Stimulated activated naive CD8-positive, alpha-beta T cell treated with anti-CD3 and anti-CD28 coated beads, Interleukin-15, Interleukin-2, amounts not matched to agents 100 ng/mL and 50 ng/mL, for 24 hours (primary cell): Measurements from ENCODE around the gene MGAT1.
"Not testable (repeated sequence)": the region's sequence is repeated elsewhere in the genome, so short reads cannot be mapped to it uniquely, and the experiment has no call there.

ENCODE experiments used
- H3K27ac Mint-ChIP-seq: one replicate; pipeline ENCODE4 v1.8.0; 2021; ENCODE audit warnings: mild to moderate bottlenecking, mixed read lengths
- H3K27me3 Mint-ChIP-seq: one replicate; pipeline ENCODE4 v1.8.0; 2021; ENCODE audit warnings: mixed read lengths
- H3K36me3 Mint-ChIP-seq: one replicate; pipeline ENCODE4 v1.8.0; 2021; ENCODE audit warnings: low read depth, mixed read lengths
- H3K4me1 Mint-ChIP-seq: one replicate; pipeline ENCODE4 v1.8.0; 2021; ENCODE audit warnings: low read depth, mixed read lengths
- H3K4me3 Mint-ChIP-seq: one replicate; pipeline ENCODE4 v1.8.0; 2021; ENCODE audit warnings: mild to moderate bottlenecking, mixed read lengths
- H3K9me3 Mint-ChIP-seq: one replicate; pipeline ENCODE4 v1.8.0; 2021; ENCODE audit warnings: mixed read lengths

The MGAT1 gene

DNA sequence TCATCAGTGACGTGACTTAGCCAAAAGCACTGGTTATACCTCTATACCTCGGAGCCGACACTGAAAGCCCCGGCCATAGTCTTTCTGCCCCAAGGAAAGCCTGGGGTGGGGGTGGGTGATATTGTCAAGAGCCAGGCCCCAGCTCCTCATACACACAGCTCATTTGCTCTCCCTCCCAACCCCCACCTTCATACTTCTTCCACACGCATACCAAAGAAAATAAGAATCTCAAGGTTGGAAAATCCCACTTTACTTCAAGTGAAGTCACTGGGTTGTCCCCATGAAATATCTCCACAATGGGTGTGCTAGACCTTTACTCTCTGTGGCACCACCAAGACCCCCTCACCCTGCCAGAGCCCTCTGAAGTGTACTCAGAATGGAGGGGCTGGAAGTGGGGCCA, 27.1 kb upstream of the MGAT1 start:
- Mint-ChIP-seq H3K27ac (peak overlapping the region; percentile 97), H3K27me3 (no peaks in the 10 kb centered on the region), H3K36me3 (peaks cover 31% of the 10 kb centered on the region), H3K4me3 (peak overlapping the region; percentile 93), H3K4me1 (peaks cover 64% of the 10 kb centered on the region), H3K9me3 (no peaks in the 10 kb centered on the region)

- peak overlapping the region; percentile 97 for H3K27ac Mint-ChIP-seq
- H3K4me1 Mint-ChIP-seq: peaks cover 64% of the 10 kb centered on the region
- H3K27me3 Mint-ChIP-seq, H3K9me3 Mint-ChIP-seq: not testable (repeated sequence)
- H3K36me3 Mint-ChIP-seq: peaks cover 23% of the 10 kb centered on the region
- H3K4me3 Mint-ChIP-seq: peak overlapping the region; percentile 60
Observed at GRCh38 chr5:180828756-180829531, 26.3 kb upstream of the MGAT1 start.

- not testable (repeated sequence) for H3K27me3 Mint-ChIP-seq, H3K27ac Mint-ChIP-seq, H3K9me3 Mint-ChIP-seq, H3K4me3 Mint-ChIP-seq
- peaks cover 21% of the 10 kb centered on the region for H3K36me3 Mint-ChIP-seq
- H3K4me1 Mint-ChIP-seq: peaks cover 56% of the 10 kb centered on the region
Observed at GRCh38 chr5:180827374-180827773, 24.8 kb upstream of the MGAT1 start.

DNA sequence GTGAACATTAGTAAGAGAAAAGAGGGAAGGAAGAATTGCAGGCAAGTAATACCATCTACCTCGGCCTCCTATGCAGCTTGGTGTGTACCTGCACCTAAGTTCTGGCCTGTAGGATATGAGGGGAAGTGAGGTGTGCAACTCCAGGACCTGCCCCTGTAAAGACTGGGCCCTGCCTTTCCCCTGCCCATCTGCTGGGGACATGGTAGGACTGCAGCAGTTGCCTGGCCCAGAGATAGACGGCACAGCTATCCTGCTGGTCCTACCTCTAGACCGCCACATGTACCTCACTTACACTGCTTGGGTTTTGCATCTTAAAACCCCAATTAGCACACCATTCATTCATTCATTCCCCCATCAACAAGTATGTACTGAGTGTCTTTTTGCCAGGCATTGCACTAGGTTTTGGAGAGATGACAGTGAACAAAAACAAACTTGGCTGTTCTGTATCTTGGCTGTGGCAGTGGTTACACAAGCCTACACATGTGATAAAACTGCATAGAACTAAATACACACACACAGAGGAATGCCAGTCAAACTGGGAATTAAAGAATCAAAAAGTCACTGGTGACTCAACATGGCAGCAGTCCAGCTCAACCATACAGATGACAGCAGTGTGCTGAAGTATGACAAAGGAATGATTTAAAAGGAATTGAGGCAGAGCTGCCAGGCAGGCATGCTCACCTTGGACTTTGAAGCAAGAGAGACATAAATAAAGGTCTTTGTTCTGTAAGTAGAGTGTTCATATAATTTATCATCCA, 23.3 kb upstream of the MGAT1 start:
- Mint-ChIP-seq H3K27ac (peak overlapping the region; percentile 58), H3K4me1 (peaks cover 60% of the 10 kb centered on the region), H3K27me3 (no peaks in the 10 kb centered on the region), H3K36me3 (peaks cover 21% of the 10 kb centered on the region), H3K9me3 (no peaks in the 10 kb centered on the region), H3K4me3 (no peak overlapping the region)

GRCh38 chr5:180824630-180825476, 22.2 kb upstream of the MGAT1 start:
- no peaks in the 10 kb centered on the region for H3K27me3 Mint-ChIP-seq
- H3K9me3 Mint-ChIP-seq: no peaks in the 10 kb centered on the region
- H3K4me3 Mint-ChIP-seq: no peak overlapping the region
- no peak overlapping the region for H3K27ac Mint-ChIP-seq
- peaks cover 57% of the 10 kb centered on the region for H3K4me1 Mint-ChIP-seq
- peaks cover 17% of the 10 kb centered on the region for H3K36me3 Mint-ChIP-seq

DNA sequence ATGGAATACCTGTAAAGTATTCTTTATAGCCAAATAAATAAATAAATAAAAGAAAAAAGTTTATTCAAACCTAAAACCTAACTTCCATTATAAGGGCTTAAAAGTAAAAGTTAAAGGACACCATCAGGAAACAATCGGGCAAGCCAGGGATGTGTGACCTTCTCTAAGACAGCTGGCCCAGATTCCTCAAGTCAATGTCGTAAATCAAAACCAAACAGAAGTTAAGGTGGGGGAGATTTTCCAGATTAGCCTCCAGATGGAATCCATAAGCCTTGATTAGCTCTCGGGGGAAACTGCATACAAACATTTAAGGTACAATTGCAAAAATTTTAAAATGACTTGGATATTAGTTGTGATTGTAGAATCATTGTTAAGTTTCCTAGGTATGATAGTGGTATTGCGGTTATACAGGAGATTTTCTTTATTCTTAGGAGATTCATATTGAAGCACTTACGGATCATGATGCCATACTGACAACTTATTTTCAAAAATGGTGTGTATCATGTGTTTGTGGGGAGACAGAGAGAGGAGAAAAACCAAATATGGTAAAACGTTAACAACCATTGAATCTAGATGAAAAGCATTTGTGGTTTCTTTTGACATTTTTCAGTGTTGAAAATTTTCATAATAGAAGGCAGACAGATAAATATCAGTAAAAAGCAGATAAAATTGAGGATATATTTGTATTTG, 21.5 kb upstream of the MGAT1 start:
- Mint-ChIP-seq H3K36me3 (peaks cover 11% of the 10 kb centered on the region), H3K4me3 (peak overlapping the region; percentile 14), H3K9me3 (no peaks in the 10 kb centered on the region), H3K4me1 (peaks cover 50% of the 10 kb centered on the region), H3K27me3 (no peaks in the 10 kb centered on the region), H3K27ac (peak overlapping the region; percentile 32)

GRCh38 chr5:180823346-180823745, 20.7 kb upstream of the MGAT1 start:
- H3K27ac Mint-ChIP-seq: peak overlapping the region; percentile 21
- no peaks in the 10 kb centered on the region for H3K27me3 Mint-ChIP-seq
- peaks cover 4% of the 10 kb centered on the region for H3K36me3 Mint-ChIP-seq
- peaks cover 53% of the 10 kb centered on the region for H3K4me1 Mint-ChIP-seq
- no peaks in the 10 kb centered on the region for H3K9me3 Mint-ChIP-seq
- no peak overlapping the region for H3K4me3 Mint-ChIP-seq

- H3K4me3 Mint-ChIP-seq: no peak overlapping the region
- no peaks in the 10 kb centered on the region for H3K9me3 Mint-ChIP-seq
- H3K27me3 Mint-ChIP-seq: no peaks in the 10 kb centered on the region
- H3K27ac Mint-ChIP-seq: no peak overlapping the region
- no peaks in the 10 kb centered on the region for H3K36me3 Mint-ChIP-seq
- peaks cover 70% of the 10 kb centered on the region for H3K4me1 Mint-ChIP-seq
Observed at GRCh38 chr5:180821538-180821937, 18.9 kb upstream of the MGAT1 start.

GRCh38 chr5:180820788-180821321, 18.2 kb upstream of the MGAT1 start:
- Mint-ChIP-seq H3K4me3 (no peak overlapping the region), H3K27me3 (no peaks in the 10 kb centered on the region), H3K9me3 (no peaks in the 10 kb centered on the region), H3K4me1 (peaks cover 68% of the 10 kb centered on the region), H3K27ac (no peak overlapping the region), H3K36me3 (no peaks in the 10 kb centered on the region)

DNA sequence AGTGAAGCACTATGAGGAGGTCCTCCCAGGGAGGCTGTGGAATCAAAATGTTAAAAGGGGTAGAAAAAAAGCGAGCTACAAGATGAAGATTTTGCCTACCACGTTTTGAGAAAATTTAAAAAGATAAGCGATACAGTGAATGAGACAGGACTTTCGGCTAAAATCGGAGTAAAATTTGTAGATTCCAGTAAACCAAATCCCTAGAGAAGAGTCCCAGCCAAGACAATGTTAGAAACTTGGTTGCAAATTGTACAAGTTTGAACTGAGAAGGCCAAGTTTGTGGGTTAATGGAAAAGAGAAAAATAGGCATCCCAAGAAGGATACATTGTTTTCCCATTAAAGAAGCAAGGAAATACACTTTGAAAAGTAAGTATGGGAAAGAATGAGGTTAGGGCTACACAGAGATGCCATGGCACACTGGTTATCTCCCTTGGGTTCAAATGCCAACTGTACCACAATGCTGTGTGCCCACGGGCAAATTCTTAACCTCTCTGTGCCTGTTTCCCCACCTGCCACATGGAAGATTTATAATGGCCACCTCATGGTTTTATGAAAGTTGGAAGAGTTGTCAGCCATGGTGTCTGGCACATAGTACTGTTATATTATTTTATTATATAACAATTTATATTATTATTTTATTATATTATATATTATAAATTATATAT, 16.2 kb upstream of the MGAT1 start:
- Mint-ChIP-seq H3K4me1 (peaks cover 66% of the 10 kb centered on the region), H3K4me3 (no peak overlapping the region), H3K27ac (no peak overlapping the region), H3K27me3 (no peaks in the 10 kb centered on the region), H3K9me3 (no peaks in the 10 kb centered on the region), H3K36me3 (no peaks in the 10 kb centered on the region)

DNA sequence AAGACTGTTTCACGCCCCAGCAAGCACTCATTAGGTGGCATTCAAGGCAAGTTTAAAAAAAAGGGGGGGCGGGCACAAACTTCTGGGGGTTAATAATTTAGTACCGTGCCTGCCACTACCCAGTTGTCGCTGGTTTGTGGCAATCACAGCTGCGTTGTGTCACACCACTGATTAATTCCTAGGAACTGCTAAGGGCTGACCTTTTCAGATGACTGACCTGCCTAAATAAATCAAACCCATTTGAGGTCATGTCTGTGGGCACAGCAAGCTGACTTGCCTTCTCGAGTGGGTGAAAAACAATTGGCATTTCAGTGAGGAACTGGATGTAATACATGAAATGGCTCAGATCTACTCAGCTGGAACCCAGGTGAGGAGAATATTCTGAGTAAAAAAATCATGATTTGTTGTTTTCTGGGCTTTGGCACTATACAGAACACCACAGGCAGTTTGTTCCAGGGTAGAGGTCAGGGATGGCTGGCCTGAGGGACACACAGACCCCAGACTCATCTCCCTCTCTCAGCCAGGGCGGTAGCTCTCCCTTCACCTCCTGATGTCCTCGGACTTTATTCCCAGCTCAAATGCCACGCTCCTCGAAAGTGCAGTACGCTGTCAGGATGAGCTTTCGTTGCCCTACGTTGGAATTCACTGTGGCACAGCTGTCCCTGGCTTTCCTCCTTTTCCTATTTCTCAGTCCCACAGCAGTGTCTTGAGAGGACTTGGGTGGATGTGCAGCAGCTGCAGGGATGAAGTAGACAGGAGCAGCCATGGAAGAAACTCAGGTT, 15.5 kb upstream of the MGAT1 start:
- Mint-ChIP-seq H3K4me3 (peak overlapping the region; percentile 15), H3K27me3 (no peaks in the 10 kb centered on the region), H3K9me3 (no peaks in the 10 kb centered on the region), H3K36me3 (no peaks in the 10 kb centered on the region), H3K4me1 (peaks cover 69% of the 10 kb centered on the region), H3K27ac (peak overlapping the region; percentile 27)

GRCh38 chr5:180816608-180817534, 14.3 kb upstream of the MGAT1 start:
- no peaks in the 10 kb centered on the region for H3K36me3 Mint-ChIP-seq
- peak overlapping the region; percentile 61 for H3K27ac Mint-ChIP-seq

More at GRCh38 chr5:180816608-180817534, 14.3 kb upstream of the MGAT1 start:
- H3K9me3 Mint-ChIP-seq: no peaks in the 10 kb centered on the region
- peak overlapping the region; percentile 41 for H3K4me3 Mint-ChIP-seq
- no peaks in the 10 kb centered on the region for H3K27me3 Mint-ChIP-seq
- peaks cover 74% of the 10 kb centered on the region for H3K4me1 Mint-ChIP-seq
